SK-N-SH (cell line): ENCODE measurements around the gene USP32. TPM values are rescaled to one million over a fixed set of nuclear protein-coding genes. Genes with fewer than 3 reads are reported as not detected.

Experiments
- CTCF ChIA-PET: fragments of 300-600, 350-600 bp; formaldehyde crosslinking; extraction: SDS; loops from one replicate; lab custom pipeline; 2021; lab: Yijun Ruan, JAX
- POLR2A ChIA-PET: fragments of 350-600 bp; sonication (Branson Sonifier 250); formaldehyde crosslinking; extraction: SDS; loops from one replicate; lab custom pipeline; 2020; ENCODE audit warnings: antibody characterized with exemption, inconsistent platforms; lab: Yijun Ruan, JAX
- DNase-seq: peaks from one replicate; pipeline ENCODE4 v3.0.0; 2012
- H2AFZ ChIP-seq: fragments of 200-600 bp; sonication (generic); 2 replicates; pipeline ENCODE4 v1.8.1; 2016; ENCODE audit warnings: antibody characterized with exemption, mild to moderate bottlenecking, low read depth
- H3F3A ChIP-seq: fragments of 200-600 bp; sonication (generic); replicated peaks from 2 replicates; pipeline ENCODE3; 2016; ENCODE audit warnings: antibody characterized with exemption, mild to moderate bottlenecking; ENCODE audit not compliant: insufficient read depth
- H3K27ac ChIP-seq, 2 experiments: fragments of 200-500 bp in 1 of 2; fragments of 200-600 bp in 1 of 2; sonication (Bioruptor generic) in 1 of 2; sonication (generic), shearing (Covaris generic) in 1 of 2; 2 replicates each; pipeline versions ENCODE4 v1.5.1 to v1.6.1; 2014 to 2016; ENCODE audit warnings: low read depth in 2 of 2, inconsistent platforms in 1 of 2, low read length in 1 of 2, mild to moderate bottlenecking in 1 of 2, mixed read lengths in 1 of 2
- H3K27me3 ChIP-seq: fragments of 200-600 bp; sonication (generic), shearing (Covaris generic); 2 replicates; pipeline ENCODE4 v1.6.1; 2016; ENCODE audit warnings: mixed run types; ENCODE audit not compliant: insufficient read depth
- H3K36me3 ChIP-seq, 2 experiments: fragments of 200-500 bp in 1 of 2; fragments of 200-600 bp in 1 of 2; sonication (Bioruptor generic) in 1 of 2; sonication (generic) in 1 of 2; replicated peaks in 1 of 2; 2 replicates each; pipeline versions ENCODE3 to v1.5.1; 2014 to 2016; ENCODE audit warnings: low read length in 1 of 2, mild to moderate bottlenecking in 1 of 2; ENCODE audit not compliant: insufficient read depth in 2 of 2, control insufficient read depth in 1 of 2
- H3K4me1 ChIP-seq, 2 experiments: fragments of 200-500 bp in 1 of 2; fragments of 200-600 bp in 1 of 2; sonication (Bioruptor generic) in 1 of 2; sonication (generic), shearing (Covaris generic) in 1 of 2; 2 replicates each; pipeline versions ENCODE4 v1.5.1 to v1.6.1; 2014 to 2016; ENCODE audit warnings: low read depth in 1 of 2, low read length in 1 of 2, mixed run types in 1 of 2; ENCODE audit not compliant: insufficient read depth in 2 of 2, control insufficient read depth in 1 of 2
- H3K4me2 ChIP-seq: fragments of 200-600 bp; sonication (generic), shearing (Covaris generic); 2 replicates; pipeline ENCODE4 v1.6.1; 2017; ENCODE audit warnings: mixed run types
- H3K4me3 ChIP-seq, 2 experiments: fragments of 200-500 bp in 1 of 2; fragments of 200-600 bp in 1 of 2; sonication (Bioruptor generic) in 1 of 2; sonication (generic), shearing (Covaris generic) in 1 of 2; 2 replicates each; pipeline versions ENCODE4 v1.5.1 to v1.8.1; 2014 to 2016; ENCODE audit warnings: low read depth in 2 of 2, inconsistent platforms in 1 of 2, low read length in 1 of 2, mild to moderate bottlenecking in 1 of 2, mixed read lengths in 1 of 2, moderate library complexity in 1 of 2
- H3K79me2 ChIP-seq: fragments of 200-600 bp; sonication (generic); 2 replicates; pipeline ENCODE4 v1.8.1; 2017; ENCODE audit warnings: mild to moderate bottlenecking; ENCODE audit not compliant: insufficient read depth
- H3K9ac ChIP-seq: fragments of 200-600 bp; sonication (generic); 2 replicates; pipeline ENCODE4 v1.6.1; 2017; ENCODE audit warnings: mixed run types
- H3K9me2 ChIP-seq: fragments of 200-600 bp; sonication (generic); 2 replicates; pipeline ENCODE4 v1.6.1; 2017; ENCODE audit warnings: mixed run types
- H3K9me3 ChIP-seq: fragments of 200-600 bp; sonication (generic); 2 replicates; pipeline ENCODE4 v1.6.1; 2017; ENCODE audit warnings: mixed run types, mild to moderate bottlenecking, moderate library complexity
- H4K20me1 ChIP-seq: fragments of 200-600 bp; sonication (generic); 2 replicates; pipeline ENCODE4 v1.6.1; 2017; ENCODE audit warnings: mild to moderate bottlenecking, mixed run types; ENCODE audit not compliant: insufficient read depth
- CHD2 ChIP-seq: fragments of 150-350 bp; IDR thresholded peaks from 2 replicates; pipeline ENCODE4 v1.6.1; 2018; ENCODE audit warnings: low read length; ENCODE audit not compliant: partially characterized antibody
- EP300 ChIP-seq, 2 experiments: IDR thresholded peaks; 2 replicates each; pipeline versions ENCODE4 v1.4.0 to v1.6.1; 2012; ENCODE audit warnings: borderline replicate concordance in 1 of 2, low read depth in 1 of 2, low read length in 1 of 2
- FOSL2 ChIP-seq: IDR thresholded peaks from 2 replicates; pipeline ENCODE4 v1.4.0; 2012; ENCODE audit warnings: low read depth, mild to moderate bottlenecking, moderate library complexity, borderline replicate concordance
- FOXJ3 ChIP-seq: sonication (generic); formaldehyde crosslinking; IDR thresholded peaks from 2 replicates; pipeline ENCODE4 v1.5.1; 2020; ENCODE audit warnings: mild to moderate bottlenecking, missing genetic modification reagents
- GABPA ChIP-seq: IDR thresholded peaks from 2 replicates; pipeline ENCODE4 v1.4.0; 2012; ENCODE audit warnings: low read depth, mild to moderate bottlenecking
- GATA2 ChIP-seq: sonication (generic); formaldehyde crosslinking; IDR thresholded peaks from 2 replicates; pipeline ENCODE4 v1.5.0; 2020; ENCODE audit warnings: mild to moderate bottlenecking, missing genetic modification reagents
- MEF2A ChIP-seq: IDR thresholded peaks from 2 replicates; pipeline ENCODE4 v1.4.0; 2012; ENCODE audit warnings: low read depth, borderline replicate concordance
- NFIC ChIP-seq: IDR thresholded peaks from 2 replicates; pipeline ENCODE4 v1.4.0; 2012; ENCODE audit warnings: borderline replicate concordance
- NRF1 ChIP-seq: IDR thresholded peaks from 2 replicates; pipeline ENCODE4 v1.6.1; 2012; ENCODE audit warnings: low read depth, mild to moderate bottlenecking, low read length
- RFX5 ChIP-seq: IDR thresholded peaks from 2 replicates; pipeline ENCODE4 v1.6.1; 2012; ENCODE audit warnings: mild to moderate bottlenecking, improper control_type of control experiment, low read length
- SIN3A ChIP-seq: IDR thresholded peaks from 2 replicates; pipeline ENCODE4 v1.6.1; 2012; ENCODE audit warnings: low read depth, mild to moderate bottlenecking, low read length, moderate library complexity, borderline replicate concordance
- SMC3 ChIP-seq: IDR thresholded peaks from 2 replicates; pipeline ENCODE4 v1.6.1; 2012; ENCODE audit warnings: low read depth, low read length, improper control_type of control experiment
- TAF1 ChIP-seq: IDR thresholded peaks from 2 replicates; pipeline ENCODE4 v1.6.1; 2012; ENCODE audit warnings: low read depth, mild to moderate bottlenecking, low read length, moderate library complexity, borderline replicate concordance
- TEAD4 ChIP-seq: IDR thresholded peaks from 2 replicates; pipeline ENCODE4 v1.4.0; 2012; ENCODE audit warnings: mild to moderate bottlenecking, borderline replicate concordance; ENCODE audit not compliant: insufficient read depth
- YY1 ChIP-seq: IDR thresholded peaks from 2 replicates; pipeline ENCODE4 v1.4.0; 2012; ENCODE audit warnings: low read depth, mild to moderate bottlenecking
- WGBS: methylation state at CpG from one replicate; pipeline ENCODE4 v1.1.6; 2017; ENCODE audit warnings: low lambda C conversion rate; 5-methylcytosine and 5-hydroxymethylcytosine counted together
- polyA plus RNA-seq, 3 experiments: library from polyadenylated mRNA; depleted of rRNA; stranded (reverse); fragments of >200 nt; gene quantifications; 2 replicates each; pipeline ENCODE4 v1.2.3, GENCODE V29; 2012
- TF ChIP-seq, protein P1 (sequence below): fragments of 150-350 bp; IDR thresholded peaks from 2 replicates; pipeline ENCODE4 v1.6.1; 2016; ENCODE audit warnings: mild to moderate bottlenecking, low read depth, low read length
- TF ChIP-seq, protein P2 (sequence below): IDR thresholded peaks from 2 replicates; pipeline ENCODE4 v1.4.0; 2012; ENCODE audit warnings: low read depth, borderline replicate concordance
- TF ChIP-seq, protein P3 (sequence below): IDR thresholded peaks from 2 replicates; pipeline ENCODE4 v1.4.0; 2012; ENCODE audit warnings: low read depth
- TF ChIP-seq, protein P4 (sequence below): IDR thresholded peaks from 2 replicates; pipeline ENCODE4; 2012
- TF ChIP-seq, protein P5 (sequence below): IDR thresholded peaks from 2 replicates; pipeline ENCODE4 v1.4.0; 2012; ENCODE audit warnings: low read depth, borderline replicate concordance

The USP32 gene
- polyA plus RNA-seq, 1 of the 3 experiments (the other 2 are of a cell fraction) = 25.6 TPM

DNA sequence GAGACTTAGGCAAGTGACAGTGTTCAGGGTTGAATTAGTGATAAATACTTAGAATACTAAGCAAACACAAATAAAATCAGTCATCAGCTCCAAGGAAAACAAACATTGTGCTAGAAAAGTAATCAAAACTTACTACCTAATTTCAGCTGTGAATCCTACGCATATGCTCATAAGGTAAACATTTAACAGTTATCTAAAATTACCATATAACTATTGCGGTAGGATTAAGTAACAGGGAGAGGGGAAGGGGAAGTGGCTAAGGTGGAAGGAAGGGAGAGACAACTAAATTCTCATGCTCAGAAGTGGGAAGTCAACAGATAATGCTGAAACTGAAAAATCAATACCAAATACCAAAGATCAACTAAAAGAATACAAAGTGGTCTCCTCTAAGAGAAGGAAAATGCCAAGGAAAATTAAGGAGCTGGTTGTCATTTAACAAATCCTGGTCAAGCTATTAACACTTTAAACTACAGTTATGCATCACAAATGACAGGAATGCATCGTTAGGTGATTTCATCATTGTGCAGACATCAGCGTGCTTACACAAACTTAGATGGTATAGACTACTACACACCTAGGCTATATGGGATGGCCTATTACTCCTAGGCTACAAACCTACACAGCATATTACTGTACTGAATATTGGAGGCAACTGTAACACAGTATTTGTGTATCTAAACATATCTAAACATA lies 20.0 kb downstream of the USP32 start:
- Histone ChIP-seq H3K27ac (no peak overlapping the region), H3K4me2 (no peak overlapping the region), H3K9me3 (no peaks in the 10 kb centered on the region), H3F3A (peaks cover 6% of the 10 kb centered on the region), H2AFZ (no peak overlapping the region), H3K9me2 (no peaks in the 10 kb centered on the region), H3K79me2 (peaks cover 94% of the 10 kb centered on the region), H3K4me1 (no peaks in the 10 kb centered on the region), H4K20me1 (peaks cover 43% of the 10 kb centered on the region), H3K36me3 (peaks cover 3 to 26% of the 10 kb centered on the region in 2 experiments), H3K27me3 (no peaks in the 10 kb centered on the region), H3K4me3 (no peak overlapping the region), H3K9ac (no peak overlapping the region)
- TF ChIP-seq EP300 (IDR thresholded peaks at IDR 0.05; ENCODE audit: borderline replicate concordance in 1 of 2, low read depth in 1 of 2, low read length in 1 of 2) (no peak), NRF1 (no peak), SIN3A (no peak), GATA2 (CRISPR knock-in tag) (no peak), SMC3 (no peak), GABPA (no peak), FOSL2 (no peak), CHD2 (no peak)
- TF ChIP-seq, protein P1, sequence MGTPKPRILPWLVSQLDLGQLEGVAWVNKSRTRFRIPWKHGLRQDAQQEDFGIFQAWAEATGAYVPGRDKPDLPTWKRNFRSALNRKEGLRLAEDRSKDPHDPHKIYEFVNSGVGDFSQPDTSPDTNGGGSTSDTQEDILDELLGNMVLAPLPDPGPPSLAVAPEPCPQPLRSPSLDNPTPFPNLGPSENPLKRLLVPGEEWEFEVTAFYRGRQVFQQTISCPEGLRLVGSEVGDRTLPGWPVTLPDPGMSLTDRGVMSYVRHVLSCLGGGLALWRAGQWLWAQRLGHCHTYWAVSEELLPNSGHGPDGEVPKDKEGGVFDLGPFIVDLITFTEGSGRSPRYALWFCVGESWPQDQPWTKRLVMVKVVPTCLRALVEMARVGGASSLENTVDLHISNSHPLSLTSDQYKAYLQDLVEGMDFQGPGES = no peak
- TF ChIP-seq, protein P2, sequence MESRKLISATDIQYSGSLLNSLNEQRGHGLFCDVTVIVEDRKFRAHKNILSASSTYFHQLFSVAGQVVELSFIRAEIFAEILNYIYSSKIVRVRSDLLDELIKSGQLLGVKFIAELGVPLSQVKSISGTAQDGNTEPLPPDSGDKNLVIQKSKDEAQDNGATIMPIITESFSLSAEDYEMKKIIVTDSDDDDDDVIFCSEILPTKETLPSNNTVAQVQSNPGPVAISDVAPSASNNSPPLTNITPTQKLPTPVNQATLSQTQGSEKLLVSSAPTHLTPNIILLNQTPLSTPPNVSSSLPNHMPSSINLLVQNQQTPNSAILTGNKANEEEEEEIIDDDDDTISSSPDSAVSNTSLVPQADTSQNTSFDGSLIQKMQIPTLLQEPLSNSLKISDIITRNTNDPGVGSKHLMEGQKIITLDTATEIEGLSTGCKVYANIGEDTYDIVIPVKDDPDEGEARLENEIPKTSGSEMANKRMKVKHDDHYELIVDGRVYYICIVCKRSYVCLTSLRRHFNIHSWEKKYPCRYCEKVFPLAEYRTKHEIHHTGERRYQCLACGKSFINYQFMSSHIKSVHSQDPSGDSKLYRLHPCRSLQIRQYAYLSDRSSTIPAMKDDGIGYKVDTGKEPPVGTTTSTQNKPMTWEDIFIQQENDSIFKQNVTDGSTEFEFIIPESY = no peak
- TF ChIP-seq, protein P3, sequence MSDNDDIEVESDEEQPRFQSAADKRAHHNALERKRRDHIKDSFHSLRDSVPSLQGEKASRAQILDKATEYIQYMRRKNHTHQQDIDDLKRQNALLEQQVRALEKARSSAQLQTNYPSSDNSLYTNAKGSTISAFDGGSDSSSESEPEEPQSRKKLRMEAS = no peak
- DNase-seq = no peak
- ChIA-PET POLR2A (no interaction called here), CTCF (interaction anchor here (0.7 to 1.5 kb wide), 5 partner anchors 9 to 32 kb away, joined by 3 to 4 read pairs (median 3); no protein-coding TSS in a partner anchor)
- WGBS = 94% methylated on average over 4 of the region's 4 CpGs

DNA sequence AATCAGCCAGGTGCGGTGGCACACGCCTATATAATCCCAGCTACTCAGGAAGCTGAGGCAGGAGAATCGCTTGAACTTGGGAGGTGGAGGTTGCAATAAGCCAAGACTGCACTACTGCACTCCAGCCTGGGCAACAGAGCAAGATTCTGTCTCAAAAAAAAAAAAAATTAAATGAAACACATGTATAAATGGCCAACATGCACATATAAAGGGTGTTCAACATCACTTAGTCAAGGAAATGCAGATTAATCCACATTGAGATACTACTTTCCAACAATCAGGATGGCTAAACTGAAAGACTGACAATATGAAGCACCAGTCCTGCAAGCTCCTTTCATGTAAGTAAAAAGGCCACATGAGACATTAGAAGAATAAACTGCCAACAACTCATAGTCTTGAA lies 20.5 kb downstream of the USP32 start:
- H3K4me2 ChIP-seq = no peak overlapping the region
- no peaks in the 10 kb centered on the region for H3K4me1 ChIP-seq
- H3K9me3 ChIP-seq = no peaks in the 10 kb centered on the region
- no peak overlapping the region for H3K4me3 ChIP-seq
- no peak overlapping the region for H2AFZ ChIP-seq
- H3K9ac ChIP-seq = no peak overlapping the region
- H3K36me3 ChIP-seq = peaks cover 0 to 23% of the 10 kb centered on the region in 2 experiments
- DNase-seq = no peak
- peaks cover 94% of the 10 kb centered on the region for H3K79me2 ChIP-seq
- H3K27me3 ChIP-seq = no peaks in the 10 kb centered on the region
- H3K9me2 ChIP-seq = no peaks in the 10 kb centered on the region
- TF ChIP-seq, protein P4, sequence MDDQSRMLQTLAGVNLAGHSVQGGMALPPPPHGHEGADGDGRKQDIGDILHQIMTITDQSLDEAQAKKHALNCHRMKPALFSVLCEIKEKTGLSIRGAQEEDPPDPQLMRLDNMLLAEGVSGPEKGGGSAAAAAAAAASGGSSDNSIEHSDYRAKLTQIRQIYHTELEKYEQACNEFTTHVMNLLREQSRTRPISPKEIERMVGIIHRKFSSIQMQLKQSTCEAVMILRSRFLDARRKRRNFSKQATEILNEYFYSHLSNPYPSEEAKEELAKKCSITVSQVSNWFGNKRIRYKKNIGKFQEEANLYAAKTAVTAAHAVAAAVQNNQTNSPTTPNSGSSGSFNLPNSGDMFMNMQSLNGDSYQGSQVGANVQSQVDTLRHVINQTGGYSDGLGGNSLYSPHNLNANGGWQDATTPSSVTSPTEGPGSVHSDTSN = no peak
- TF ChIP-seq RFX5 = no peak
- no peak for TF ChIP-seq FOXJ3 (CRISPR knock-in tag)
- TF ChIP-seq MEF2A = no peak
- TF ChIP-seq, protein P5, sequence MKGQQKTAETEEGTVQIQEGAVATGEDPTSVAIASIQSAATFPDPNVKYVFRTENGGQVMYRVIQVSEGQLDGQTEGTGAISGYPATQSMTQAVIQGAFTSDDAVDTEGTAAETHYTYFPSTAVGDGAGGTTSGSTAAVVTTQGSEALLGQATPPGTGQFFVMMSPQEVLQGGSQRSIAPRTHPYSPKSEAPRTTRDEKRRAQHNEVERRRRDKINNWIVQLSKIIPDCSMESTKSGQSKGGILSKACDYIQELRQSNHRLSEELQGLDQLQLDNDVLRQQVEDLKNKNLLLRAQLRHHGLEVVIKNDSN = no peak
- TF ChIP-seq NFIC = no peak
- no peak for TF ChIP-seq YY1
- TF ChIP-seq TAF1 = no peak
- no peak for TF ChIP-seq TEAD4
- no peak for TF ChIP-seq CHD2
- no peak overlapping the region for H3K27ac ChIP-seq
- 100% methylated on average over 3 of the region's 3 CpGs for WGBS
- ChIA-PET CTCF (interaction anchor here (0.9 to 1.2 kb wide), 4 partner anchors 9 to 50 kb away, joined by 3 to 4 read pairs (median 3); no protein-coding TSS in a partner anchor), POLR2A (no interaction called here)
- peaks cover 6% of the 10 kb centered on the region for H3F3A ChIP-seq
- peaks cover 48% of the 10 kb centered on the region for H4K20me1 ChIP-seq
